OCI-LY1 (cell line): ENCODE results near the gene CEP85L.

ENCODE experiments used
- H2AFZ ChIP-seq: fragments of 200-600 bp; sonication (generic), shearing (Covaris generic); 2 replicates; pipeline ENCODE4 v1.6.0; 2014; ENCODE audit warnings: antibody characterized with exemption, mild to moderate bottlenecking, low read length
- H3F3A ChIP-seq: fragments of 200-600 bp; sonication (generic), shearing (Covaris generic); 2 replicates; pipeline ENCODE4 v1.6.0; 2014; ENCODE audit warnings: mild to moderate bottlenecking, antibody characterized with exemption, low read length, moderate library complexity; ENCODE audit not compliant: insufficient read depth
- H3K27ac ChIP-seq: fragments of 200-600 bp; sonication (generic); 2 replicates; pipeline ENCODE4 v1.5.1; 2014; ENCODE audit warnings: low read length, mixed run types, mild to moderate bottlenecking, low read depth; ENCODE audit not compliant: poor library complexity, severe bottlenecking
- H3K27me3 ChIP-seq: fragments of 200-600 bp; sonication (generic); 2 replicates; pipeline ENCODE4 v1.6.0; 2014; ENCODE audit warnings: antibody characterized with exemption, mild to moderate bottlenecking, low read length, moderate library complexity; ENCODE audit not compliant: insufficient read depth
- H3K36me3 ChIP-seq: fragments of 200-600 bp; sonication (generic); 2 replicates; pipeline ENCODE4 v1.6.1; 2014; ENCODE audit warnings: mild to moderate bottlenecking, antibody characterized with exemption, low read length, moderate library complexity, mixed read lengths; ENCODE audit not compliant: insufficient read depth
- H3K4me1 ChIP-seq: fragments of 200-600 bp; sonication (generic); 2 replicates; pipeline ENCODE4 v1.5.1; 2014; ENCODE audit warnings: mild to moderate bottlenecking, low read length, moderate library complexity; ENCODE audit not compliant: insufficient read depth, severe bottlenecking
- H3K4me2 ChIP-seq: fragments of 200-600 bp; sonication (generic), shearing (Covaris generic); 2 replicates; pipeline ENCODE4 v1.6.1; 2014; ENCODE audit warnings: low read length
- H3K4me3 ChIP-seq: fragments of 200-600 bp; sonication (generic); 2 replicates; pipeline ENCODE4 v1.5.1; 2014; ENCODE audit warnings: low read length, low read depth, mild to moderate bottlenecking, mixed read lengths; ENCODE audit not compliant: poor library complexity, severe bottlenecking
- H3K79me2 ChIP-seq: fragments of 200-600 bp; shearing (Covaris generic); 2 replicates; pipeline ENCODE4 v1.6.1; 2016; ENCODE audit warnings: mixed run types, low read length, mixed read lengths; ENCODE audit not compliant: insufficient read depth
- H3K9ac ChIP-seq: fragments of 200-600 bp; sonication (generic), shearing (Covaris generic); 2 replicates; pipeline ENCODE4 v1.6.1; 2014; ENCODE audit warnings: mild to moderate bottlenecking, low read length, mixed read lengths
- H3K9me2 ChIP-seq: fragments of 200-600 bp; sonication (generic), shearing (Covaris generic); 2 replicates; pipeline ENCODE4 v1.6.1; 2014; ENCODE audit warnings: low read depth, mild to moderate bottlenecking, low read length, mixed read lengths
- H3K9me3 ChIP-seq: fragments of 200-600 bp; shearing (Covaris generic); 2 replicates; pipeline ENCODE4 v1.6.1; 2014; ENCODE audit warnings: low read length, mixed read lengths
- H4K20me1 ChIP-seq: fragments of 200-600 bp; sonication (generic), shearing (Covaris generic); 2 replicates; pipeline ENCODE4 v1.6.0; 2016; ENCODE audit warnings: mild to moderate bottlenecking, low read length; ENCODE audit not compliant: insufficient read depth
- CTCF ChIP-seq: fragments of 200-600 bp; sonication (generic), shearing (Covaris generic); IDR thresholded peaks from 2 replicates; pipeline ENCODE4 v1.5.1; 2017; ENCODE audit warnings: mild to moderate bottlenecking, antibody characterized with exemption, low read length, moderate library complexity, mixed read lengths
- EZH2 ChIP-seq: fragments of 200-600 bp; sonication (generic), shearing (Covaris generic); IDR thresholded peaks from 2 replicates; pipeline ENCODE4 v1.8.0; 2017; ENCODE audit warnings: borderline replicate concordance, mixed run types, mild to moderate bottlenecking, antibody characterized with exemption, low read length, moderate library complexity, mixed read lengths

Gene CEP85L

GRCh38 chr6:118528129-118528528, 123.3 kb downstream of the CEP85L start:
- H4K20me1 ChIP-seq: no peaks in the 10 kb centered on the region
- H3K9me2 ChIP-seq: no peaks in the 10 kb centered on the region
- H3K4me1 ChIP-seq: no peaks in the 10 kb centered on the region
- H3K4me2 ChIP-seq: no peak overlapping the region
- TF ChIP-seq CTCF: no peak
- no peak for TF ChIP-seq EZH2
- H2AFZ ChIP-seq: no peak overlapping the region
- H3K4me3 ChIP-seq: no peak overlapping the region
- no peaks in the 10 kb centered on the region for H3F3A ChIP-seq
- H3K9me3 ChIP-seq: peaks cover 3% of the 10 kb centered on the region; the same call in 1 of the 2 replicates
- H3K9ac ChIP-seq: no peak overlapping the region
- H3K36me3 ChIP-seq: no peaks in the 10 kb centered on the region
- no peaks in the 10 kb centered on the region for H3K79me2 ChIP-seq
- no peak overlapping the region for H3K27ac ChIP-seq
- H3K27me3 ChIP-seq: no peaks in the 10 kb centered on the region

- H3K79me2 ChIP-seq: no peaks in the 10 kb centered on the region
- no peaks in the 10 kb centered on the region for H3K9me2 ChIP-seq
- no peak overlapping the region for H3K4me2 ChIP-seq
- peaks cover 3% of the 10 kb centered on the region; the same call in 1 of the 2 replicates for H3K9me3 ChIP-seq
- H2AFZ ChIP-seq: no peak overlapping the region
- no peaks in the 10 kb centered on the region for H3K36me3 ChIP-seq
- no peak overlapping the region for H3K27ac ChIP-seq
- TF ChIP-seq EZH2 (no peak), CTCF (no peak)
- no peaks in the 10 kb centered on the region for H4K20me1 ChIP-seq
- no peaks in the 10 kb centered on the region for H3K4me1 ChIP-seq
- H3F3A ChIP-seq: no peaks in the 10 kb centered on the region
- H3K9ac ChIP-seq: no peak overlapping the region
- no peak overlapping the region for H3K4me3 ChIP-seq
- no peaks in the 10 kb centered on the region for H3K27me3 ChIP-seq
Observed at GRCh38 chr6:118525913-118526780, 125.2 kb downstream of the CEP85L start.

- no peaks in the 10 kb centered on the region for H3K9me3 ChIP-seq
- no peak overlapping the region for H3K4me3 ChIP-seq
- H3F3A ChIP-seq: no peaks in the 10 kb centered on the region
- no peaks in the 10 kb centered on the region for H4K20me1 ChIP-seq
- H2AFZ ChIP-seq: no peak overlapping the region
- no peaks in the 10 kb centered on the region for H3K4me1 ChIP-seq
- no peaks in the 10 kb centered on the region for H3K79me2 ChIP-seq
- H3K4me2 ChIP-seq: no peak overlapping the region
- no peaks in the 10 kb centered on the region for H3K36me3 ChIP-seq
- H3K27ac ChIP-seq: no peak overlapping the region
- no peaks in the 10 kb centered on the region for H3K9me2 ChIP-seq
- H3K27me3 ChIP-seq: no peaks in the 10 kb centered on the region
- H3K9ac ChIP-seq: no peak overlapping the region
- TF ChIP-seq CTCF: no peak
- TF ChIP-seq EZH2: no peak
Observed at GRCh38 chr6:118524686-118525085, 126.7 kb downstream of the CEP85L start.
